ENCODE results near the gene BPGM. TPM values are rescaled to one million over a fixed set of nuclear protein-coding genes. Genes with fewer than 3 reads are reported as not detected.

The BPGM gene
- polyA plus RNA-seq, 3 donors: 3.9 to 20.6 (median 18.4) TPM

- Histone ChIP-seq H2AFZ (ENCODE audit: insufficient read depth, low read depth, low read length, poor library complexity, severe bottlenecking) (no peak overlapping the region), H3K4me3 (replicated peaks in 1 of 3; ENCODE audit: low read depth in 2 of 3, low read length in 3 of 3) (no peak overlapping the region), H4K20me1 (ENCODE audit: insufficient read depth, low read length) (no peaks in the 10 kb centered on the region), H3K9ac (ENCODE audit: insufficient read depth, low read length, poor library complexity, severe bottlenecking) (no peak overlapping the region), H3K36me3 (replicated peaks in 1 of 2; ENCODE audit: control insufficient read depth in 1 of 2, insufficient read depth in 2 of 2, low read length in 2 of 2) (peaks cover 13 to 17% of the 10 kb centered on the region in 2 donors), H3K27me3 (ENCODE audit: control insufficient read depth in 2 of 2, insufficient read depth in 2 of 2, low read length in 2 of 2) (no peaks in the 10 kb centered on the region), H3K4me1 (ENCODE audit: control insufficient read depth in 1 of 2, insufficient read depth in 2 of 2, low read length in 2 of 2) (no peaks in the 10 kb centered on the region), H3K4me2 (replicated peaks; ENCODE audit: extremely low read depth, low read length, poor library complexity, severe bottlenecking) (no peak overlapping the region), H3K27ac (ENCODE audit: low read depth in 1 of 2, low read length in 2 of 2) (no peak overlapping the region), H3K79me2 (ENCODE audit: insufficient read depth, low read length) (no peaks in the 10 kb centered on the region), H3K9me3 (replicated peaks in 1 of 2; ENCODE audit: control insufficient read depth in 1 of 2, insufficient read depth in 1 of 2, low read length in 2 of 2) (no peaks in the 10 kb centered on the region)
- intact Hi-C loops (cut with micrococcal nuclease): no loop called here
- Mint-ChIP-seq H3K4me3 (no peak overlapping the region), H3K36me3 (peaks cover 14 to 19% of the 10 kb centered on the region in 2 donors), H3K27ac (no peak overlapping the region), H3K27me3 (ENCODE audit: low read depth in 3 of 3) (peaks cover 0 to 4% (median 2%) of the 10 kb centered on the region in 3 donors), H3K4me1 (no peaks in the 10 kb centered on the region), H3K9me3 (no peaks in the 10 kb centered on the region)
- no peak for DNase-seq
- WGBS (ENCODE audit: insufficient coverage): no CpG with 5 or more reads among the region's 3 CpGs
- no peak for TF ChIP-seq CTCF (IDR thresholded peaks at IDR 0.05)
These were observed 37.5 kb downstream of the BPGM start for GRCh38 chr7:134684165-134684564.

- peaks cover 0 to 5% (median 4%) of the 10 kb centered on the region in 3 donors for H3K27me3 Mint-ChIP-seq (ENCODE audit: low read depth in 3 of 3)
- intact Hi-C loops (cut with micrococcal nuclease): no loop called here
- H3K4me1 Mint-ChIP-seq: no peaks in the 10 kb centered on the region
- no peak overlapping the region for H3K27ac Mint-ChIP-seq
- no peak overlapping the region for H2AFZ ChIP-seq (ENCODE audit: insufficient read depth, low read depth, low read length, poor library complexity, severe bottlenecking)
- no peak overlapping the region for H3K4me2 ChIP-seq (replicated peaks; ENCODE audit: extremely low read depth, low read length, poor library complexity, severe bottlenecking)
- peak in 1 of 3 donors; percentile 26 for DNase-seq
- H3K4me3 ChIP-seq (replicated peaks in 1 of 3; ENCODE audit: low read depth in 2 of 3, low read length in 3 of 3): no peak overlapping the region
- WGBS (ENCODE audit: insufficient coverage): no CpG with 5 or more reads among the region's 2 CpGs
- H3K27ac ChIP-seq (ENCODE audit: low read depth in 1 of 2, low read length in 2 of 2): no peak overlapping the region
- H3K27me3 ChIP-seq (ENCODE audit: control insufficient read depth in 2 of 2, insufficient read depth in 2 of 2, low read length in 2 of 2): no peaks in the 10 kb centered on the region
- H3K4me1 ChIP-seq (ENCODE audit: control insufficient read depth in 1 of 2, insufficient read depth in 2 of 2, low read length in 2 of 2): no peaks in the 10 kb centered on the region
- H3K4me3 Mint-ChIP-seq: no peak overlapping the region
- H3K9me3 Mint-ChIP-seq: no peaks in the 10 kb centered on the region
- H3K9ac ChIP-seq (ENCODE audit: insufficient read depth, low read length, poor library complexity, severe bottlenecking): no peak overlapping the region
- H3K9me3 ChIP-seq (replicated peaks in 1 of 2; ENCODE audit: control insufficient read depth in 1 of 2, insufficient read depth in 1 of 2, low read length in 2 of 2): no peaks in the 10 kb centered on the region
- no peaks in the 10 kb centered on the region for H3K79me2 ChIP-seq (ENCODE audit: insufficient read depth, low read length)
- no peaks in the 10 kb centered on the region for H4K20me1 ChIP-seq (ENCODE audit: insufficient read depth, low read length)
- no peak for TF ChIP-seq CTCF (IDR thresholded peaks at IDR 0.05)
- H3K36me3 Mint-ChIP-seq: peaks cover 5 to 10% of the 10 kb centered on the region in 2 donors
- H3K36me3 ChIP-seq (replicated peaks in 1 of 2; ENCODE audit: control insufficient read depth in 1 of 2, insufficient read depth in 2 of 2, low read length in 2 of 2): peaks cover 4 to 6% of the 10 kb centered on the region in 2 donors
These were observed 38.6 kb downstream of the BPGM start for GRCh38 chr7:134685250-134685649.

All from CD14-positive monocyte (primary cell).